ENCODE measurements around the gene MAP6D1. TPM values are rescaled to one million over a fixed set of nuclear protein-coding genes. Genes with fewer than 3 reads are reported as not detected.

MAP6D1 gene
- total and polyA plus RNA-seq, 2 of the 4 experiments (the other 2 are of a cell fraction) = 2.7 to 5.2 TPM

- H3K9ac ChIP-seq (ENCODE audit: low read depth, low read length) = no peak overlapping the region
- no peak overlapping the region for H2BK120ac ChIP-seq (ENCODE audit: low read depth, low read length)
- H2BK5ac ChIP-seq (ENCODE audit: low read depth, low read length, poor library complexity, severe bottlenecking) = no peak overlapping the region
- no peak overlapping the region for H3K14ac ChIP-seq (replicated peaks; ENCODE audit: low read depth, low read length)
- no peak overlapping the region for H2AK5ac ChIP-seq (ENCODE audit: low read depth, low read length)
- H3K4me3 ChIP-seq (ENCODE audit: insufficient read depth, low read depth, low read length) = no peak overlapping the region
- ChIA-PET POLR2A (ENCODE audit: unreplicated experiment) (no interaction called here), CTCF (no interaction called here)
- in situ Hi-C loops (cut with MboI; ENCODE audit: low sequenced_read_pairs) = no loop called here
- no peak overlapping the region for H4K5ac ChIP-seq (ENCODE audit: low read depth, low read length)
- no peak overlapping the region for H4K91ac ChIP-seq (ENCODE audit: insufficient read depth, low read depth, low read length)
- peaks cover 5% of the 10 kb centered on the region; the same call in 1 of the 2 replicates for H3K9me1 ChIP-seq (ENCODE audit: insufficient read depth, low read length)
- H2BK15ac ChIP-seq (ENCODE audit: low read depth, low read length) = no peak overlapping the region
- H2AFZ ChIP-seq (replicated peaks; ENCODE audit: low read length, poor library complexity) = no peak overlapping the region
- H4K8ac ChIP-seq (ENCODE audit: low read depth in 2 of 2, low read length in 2 of 2) = no peak overlapping the region
- peaks cover 3 to 4% of the 10 kb centered on the region in 2 experiments; a peak in 2 of 4 replicates for H3K79me1 ChIP-seq (ENCODE audit: low read depth in 1 of 2, low read length in 2 of 2)
- no peak overlapping the region for H2BK20ac ChIP-seq (ENCODE audit: low read depth, low read length)
- BruUV-seq (replicated peaks) = no TSS peak
- peaks cover 5% of the 10 kb centered on the region for H4K20me1 ChIP-seq (ENCODE audit: insufficient read depth, low read length)
- ATAC-seq (ENCODE audit: low read depth) (no peak), DNase-seq (no peak)
- no peak overlapping the region for H3K56ac ChIP-seq (ENCODE audit: extremely low read depth, insufficient read depth, low read length)
- H3K23ac ChIP-seq (ENCODE audit: low read depth, low read length) = no peak overlapping the region
- H3K4me1 ChIP-seq (ENCODE audit: control insufficient read depth, insufficient read depth, low read length) = peaks cover 2% of the 10 kb centered on the region
- H3K27ac ChIP-seq (ENCODE audit: insufficient read depth, low read length) = no peak overlapping the region
- no peak overlapping the region for H3K18ac ChIP-seq (ENCODE audit: low read depth, low read length)
- TF ChIP-seq MAFK (IDR thresholded peaks at IDR 0.05; ENCODE audit: low read depth, low read length) (no peak), FOS (IDR thresholded peaks at IDR 0.05; ENCODE audit: low read depth, low read length) (no peak), MAZ (IDR thresholded peaks at IDR 0.05; ENCODE audit: borderline replicate concordance, low read depth, low read length) (no peak), RCOR1 (IDR thresholded peaks at IDR 0.05; ENCODE audit: insufficient replicate concordance, low read length) (no peak), RFX5 (IDR thresholded peaks at IDR 0.05; ENCODE audit: low read depth, low read length) (no peak), RAD21 (IDR thresholded peaks at IDR 0.05; ENCODE audit: low read length) (no peak), MXI1 (IDR thresholded peaks at IDR 0.05; ENCODE audit: borderline replicate concordance, low read depth, low read length) (no peak), SMC3 (IDR thresholded peaks at IDR 0.05; ENCODE audit: low read depth, low read length) (no peak), CHD1 (IDR thresholded peaks at IDR 0.05; ENCODE audit: low read depth, low read length) (no peak), NFE2L2 (IDR thresholded peaks at IDR 0.05; ENCODE audit: low read depth, low read length) (no peak), BHLHE40 (IDR thresholded peaks at IDR 0.05; ENCODE audit: low read depth, low read length) (no peak), ELK1 (IDR thresholded peaks at IDR 0.05; ENCODE audit: borderline replicate concordance, low read depth, low read length) (no peak)
- TF ChIP-seq, protein P1, sequence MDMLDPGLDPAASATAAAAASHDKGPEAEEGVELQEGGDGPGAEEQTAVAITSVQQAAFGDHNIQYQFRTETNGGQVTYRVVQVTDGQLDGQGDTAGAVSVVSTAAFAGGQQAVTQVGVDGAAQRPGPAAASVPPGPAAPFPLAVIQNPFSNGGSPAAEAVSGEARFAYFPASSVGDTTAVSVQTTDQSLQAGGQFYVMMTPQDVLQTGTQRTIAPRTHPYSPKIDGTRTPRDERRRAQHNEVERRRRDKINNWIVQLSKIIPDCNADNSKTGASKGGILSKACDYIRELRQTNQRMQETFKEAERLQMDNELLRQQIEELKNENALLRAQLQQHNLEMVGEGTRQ (IDR thresholded peaks at IDR 0.05; ENCODE audit: low read depth, low read length) = no peak
- TF ChIP-seq, protein P2, sequence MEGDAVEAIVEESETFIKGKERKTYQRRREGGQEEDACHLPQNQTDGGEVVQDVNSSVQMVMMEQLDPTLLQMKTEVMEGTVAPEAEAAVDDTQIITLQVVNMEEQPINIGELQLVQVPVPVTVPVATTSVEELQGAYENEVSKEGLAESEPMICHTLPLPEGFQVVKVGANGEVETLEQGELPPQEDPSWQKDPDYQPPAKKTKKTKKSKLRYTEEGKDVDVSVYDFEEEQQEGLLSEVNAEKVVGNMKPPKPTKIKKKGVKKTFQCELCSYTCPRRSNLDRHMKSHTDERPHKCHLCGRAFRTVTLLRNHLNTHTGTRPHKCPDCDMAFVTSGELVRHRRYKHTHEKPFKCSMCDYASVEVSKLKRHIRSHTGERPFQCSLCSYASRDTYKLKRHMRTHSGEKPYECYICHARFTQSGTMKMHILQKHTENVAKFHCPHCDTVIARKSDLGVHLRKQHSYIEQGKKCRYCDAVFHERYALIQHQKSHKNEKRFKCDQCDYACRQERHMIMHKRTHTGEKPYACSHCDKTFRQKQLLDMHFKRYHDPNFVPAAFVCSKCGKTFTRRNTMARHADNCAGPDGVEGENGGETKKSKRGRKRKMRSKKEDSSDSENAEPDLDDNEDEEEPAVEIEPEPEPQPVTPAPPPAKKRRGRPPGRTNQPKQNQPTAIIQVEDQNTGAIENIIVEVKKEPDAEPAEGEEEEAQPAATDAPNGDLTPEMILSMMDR (conservative IDR thresholded peaks at IDR 0.05; ENCODE audit: low read depth, low read length) = no peak
- intact Hi-C loops (cut with micrococcal nuclease) = no loop called here
- no peaks in the 10 kb centered on the region for H3K9me3 ChIP-seq (ENCODE audit: control insufficient read depth, insufficient read depth, low read length)
- no peaks in the 10 kb centered on the region for H3K27me3 ChIP-seq (ENCODE audit: control insufficient read depth, insufficient read depth, low read length)
- no peak overlapping the region for H3K4ac ChIP-seq (ENCODE audit: low read depth, low read length)
- no peak overlapping the region for H3K4me2 ChIP-seq (ENCODE audit: low read depth, low read length)
- WGBS, 2 experiments (ENCODE audit: extremely low coverage in 2 of 2, insufficient read length in 1 of 2) = 80% methylated on average over 1 of the region's 6 CpGs; no CpG with 5 or more reads in 1 of the 2 experiments
- dilution Hi-C loops (cut with HindIII; ENCODE audit: low sequenced_read_pairs, unreplicated experiment) = no loop called here
- peak overlapping the region; percentile 73 for H2AK9ac ChIP-seq (replicated peaks; ENCODE audit: low read depth, low read length, poor library complexity)
- H3K36me3 ChIP-seq (ENCODE audit: control insufficient read depth, insufficient read depth, low read length) = peaks cover 8% of the 10 kb centered on the region; the same call in 1 of the 2 replicates
Observed at GRCh38 chr3:183819831-183820230, 5.5 kb downstream of the MAP6D1 start.

Measured in IMR-90 (cell line).